GM10266 (cell line): Measurements from ENCODE around the gene MRPL51.
"Not testable (repeated sequence)": the region's sequence is repeated elsewhere in the genome, so short reads cannot be mapped to it uniquely, and the experiment has no call there.

Experiments used
- DNase-seq: peaks from one replicate; pipeline ENCODE4 v3.0.0; 2012; ENCODE audit errors: extremely low spot score
- TF ChIP-seq, protein P1 (sequence below): IDR thresholded peaks from 2 replicates; pipeline ENCODE4 v1.5.1; 2012; ENCODE audit warnings: mild to moderate bottlenecking, low read depth; ENCODE audit not compliant: control insufficient read depth, insufficient read depth; ENCODE audit errors: missing control alignments

MRPL51 gene

DNA sequence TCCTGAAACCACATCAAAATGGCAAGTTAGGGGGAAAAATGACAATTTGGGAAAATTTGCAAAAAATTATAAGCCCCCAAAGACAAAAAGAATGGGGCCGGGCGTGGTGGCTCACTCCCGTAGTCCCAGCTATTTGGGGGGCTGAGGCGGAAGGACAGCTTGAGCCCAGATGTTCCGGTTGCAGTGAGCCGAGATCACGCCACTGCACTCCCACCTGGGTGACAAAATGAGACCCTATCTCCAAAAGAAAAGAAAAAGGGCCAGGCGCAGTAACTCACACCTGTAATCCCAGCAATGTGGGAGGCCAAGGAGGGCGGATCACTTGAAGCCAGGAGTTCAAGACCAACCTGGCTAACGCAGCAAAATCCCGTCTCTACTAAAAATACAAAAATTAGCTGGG is 20.6 kb downstream of the MRPL51 start:
- TF ChIP-seq, protein P1, sequence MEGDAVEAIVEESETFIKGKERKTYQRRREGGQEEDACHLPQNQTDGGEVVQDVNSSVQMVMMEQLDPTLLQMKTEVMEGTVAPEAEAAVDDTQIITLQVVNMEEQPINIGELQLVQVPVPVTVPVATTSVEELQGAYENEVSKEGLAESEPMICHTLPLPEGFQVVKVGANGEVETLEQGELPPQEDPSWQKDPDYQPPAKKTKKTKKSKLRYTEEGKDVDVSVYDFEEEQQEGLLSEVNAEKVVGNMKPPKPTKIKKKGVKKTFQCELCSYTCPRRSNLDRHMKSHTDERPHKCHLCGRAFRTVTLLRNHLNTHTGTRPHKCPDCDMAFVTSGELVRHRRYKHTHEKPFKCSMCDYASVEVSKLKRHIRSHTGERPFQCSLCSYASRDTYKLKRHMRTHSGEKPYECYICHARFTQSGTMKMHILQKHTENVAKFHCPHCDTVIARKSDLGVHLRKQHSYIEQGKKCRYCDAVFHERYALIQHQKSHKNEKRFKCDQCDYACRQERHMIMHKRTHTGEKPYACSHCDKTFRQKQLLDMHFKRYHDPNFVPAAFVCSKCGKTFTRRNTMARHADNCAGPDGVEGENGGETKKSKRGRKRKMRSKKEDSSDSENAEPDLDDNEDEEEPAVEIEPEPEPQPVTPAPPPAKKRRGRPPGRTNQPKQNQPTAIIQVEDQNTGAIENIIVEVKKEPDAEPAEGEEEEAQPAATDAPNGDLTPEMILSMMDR, result no peak
- no peak for DNase-seq

DNA sequence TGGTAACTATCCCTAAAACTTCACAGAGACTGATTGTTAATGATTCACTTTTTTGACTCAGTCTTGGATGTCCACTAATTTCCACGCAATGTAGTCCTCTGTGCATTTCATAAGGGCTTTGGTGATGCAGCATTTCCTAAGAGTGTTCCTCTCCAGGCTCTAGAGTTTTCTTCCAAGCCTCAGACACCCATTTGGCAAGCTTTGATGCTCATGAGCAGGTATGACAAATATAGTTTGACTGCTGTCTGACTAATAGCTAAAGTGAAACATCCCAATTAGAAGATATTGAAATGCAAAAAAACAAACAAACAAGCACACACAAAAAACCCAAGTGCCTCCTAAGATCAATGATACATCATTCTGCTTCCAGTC is 21.1 kb downstream of the MRPL51 start:
- TF ChIP-seq, protein P1, result no peak
- DNase-seq, result peak; percentile 47

DNA sequence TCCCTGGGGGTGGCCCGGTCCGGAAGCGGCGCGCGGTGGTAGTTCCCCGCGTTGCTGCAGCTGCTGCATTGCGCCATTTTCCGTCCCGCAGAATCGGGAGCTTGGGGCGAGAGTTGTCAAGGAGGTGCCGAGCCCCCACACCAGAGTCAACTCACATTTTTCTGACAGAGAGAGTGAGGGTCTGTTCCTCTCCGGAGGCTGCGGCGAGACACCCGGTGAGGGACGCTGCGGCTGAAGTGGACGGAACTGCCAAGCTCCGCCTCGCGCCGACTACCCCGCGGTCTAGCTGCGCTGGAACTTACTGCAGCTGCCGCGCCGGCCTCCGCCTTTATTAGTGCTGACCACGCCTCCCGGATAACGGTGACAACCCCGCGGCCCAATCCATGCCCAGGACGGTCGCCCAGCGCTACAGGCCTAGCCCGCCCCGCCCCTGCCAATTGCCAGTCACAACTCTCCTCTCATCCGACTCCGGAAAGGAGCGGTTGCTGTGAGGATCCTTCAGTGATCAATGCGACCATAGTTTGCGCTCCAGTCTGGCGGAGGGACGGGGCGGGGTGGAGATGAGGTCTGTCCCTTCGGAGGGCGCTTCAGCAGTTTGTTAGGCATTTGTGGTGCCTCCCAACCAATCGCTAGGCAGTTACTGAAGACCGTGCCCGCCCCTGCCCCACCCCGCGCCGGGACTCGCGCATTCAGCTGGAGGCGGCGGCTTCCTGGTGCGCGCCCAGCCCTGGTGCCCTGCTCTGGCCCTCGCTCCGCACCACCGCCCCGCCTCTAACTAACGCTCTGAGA is 22.5 kb downstream of the MRPL51 start, which contains the start of gene VAMP1:
VAMP1 (minus strand) TSS at position 303 of the 789 bp plus-strand sequence; CDS start at position 157, 146 bp downstream.
- DNase-seq, result peak; percentile 97
- TF ChIP-seq, protein P1, result no peak

DNA sequence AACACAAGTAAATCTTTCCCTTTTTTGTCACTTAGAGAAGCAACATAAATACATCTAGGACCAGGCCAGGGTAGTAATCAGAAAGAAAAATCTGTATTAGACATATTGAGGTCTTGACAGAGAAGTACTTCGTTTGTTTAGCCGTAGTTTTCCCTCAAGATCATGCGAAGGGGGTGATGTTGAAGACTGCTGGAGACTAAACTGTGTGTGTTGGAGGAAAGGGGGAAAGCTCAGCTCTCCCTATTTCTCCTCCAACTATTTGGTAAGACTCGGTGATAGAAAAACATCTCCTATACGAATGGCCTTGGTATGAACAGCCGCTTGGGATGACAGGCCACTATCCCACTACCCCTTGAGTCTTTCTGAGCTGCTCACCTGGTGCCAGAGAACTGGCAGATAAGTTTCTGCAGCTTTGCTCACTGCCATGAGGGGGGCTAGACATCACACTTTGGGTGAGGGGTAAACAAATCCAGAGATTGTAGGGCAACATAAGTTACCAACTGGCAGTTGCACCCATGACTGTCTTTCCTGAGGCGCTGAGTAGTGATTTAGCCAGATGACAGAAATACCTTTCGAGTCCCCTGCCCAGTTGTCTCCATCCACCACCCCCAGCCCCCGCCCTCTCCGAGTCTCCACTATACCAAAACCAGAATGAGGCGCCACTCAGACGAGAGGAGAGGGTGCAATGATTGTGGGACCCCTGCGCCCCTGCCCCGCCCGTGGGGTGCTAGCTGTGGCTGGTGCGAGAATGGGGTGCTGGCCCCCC is 23.3 kb downstream of the MRPL51 start:
- DNase-seq, result no peak
- TF ChIP-seq, protein P1, result no peak

DNA sequence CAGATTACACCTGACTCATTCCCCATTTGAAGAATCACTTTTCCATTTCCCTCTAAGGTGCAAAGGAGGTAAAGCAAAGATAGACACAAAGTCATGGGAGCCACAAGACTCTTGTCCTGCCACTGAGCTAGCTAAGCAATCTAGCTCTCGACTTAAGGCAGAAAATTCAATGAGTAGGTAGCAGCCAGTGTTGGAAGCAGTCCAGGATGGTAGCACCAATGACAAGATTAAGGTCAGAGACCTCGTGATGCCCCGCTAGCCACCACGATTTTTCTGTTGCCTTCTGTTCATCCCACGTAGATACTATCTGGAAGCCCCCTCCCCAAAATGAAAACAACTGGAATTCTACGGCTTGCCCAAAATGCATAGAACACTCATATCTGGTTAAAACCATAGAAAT is 24.0 kb downstream of the MRPL51 start:
- no peak for DNase-seq
- TF ChIP-seq, protein P1, result no peak

DNA sequence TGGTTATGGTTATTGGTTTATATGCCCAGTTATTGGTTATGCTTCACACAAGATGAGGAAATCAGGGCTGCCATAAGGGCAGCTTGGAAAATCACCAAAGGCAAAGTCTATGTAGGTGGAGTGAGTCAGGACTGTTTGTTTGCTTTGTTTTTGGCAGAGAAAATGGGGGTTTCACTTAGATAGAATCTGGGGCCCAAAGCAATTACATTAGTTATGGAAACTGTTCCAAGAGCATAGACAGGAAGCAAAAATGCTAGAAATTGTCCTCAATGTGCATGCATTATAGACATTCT is 24.8 kb downstream of the MRPL51 start:
- no peak for DNase-seq
- TF ChIP-seq, protein P1, result no peak

DNA sequence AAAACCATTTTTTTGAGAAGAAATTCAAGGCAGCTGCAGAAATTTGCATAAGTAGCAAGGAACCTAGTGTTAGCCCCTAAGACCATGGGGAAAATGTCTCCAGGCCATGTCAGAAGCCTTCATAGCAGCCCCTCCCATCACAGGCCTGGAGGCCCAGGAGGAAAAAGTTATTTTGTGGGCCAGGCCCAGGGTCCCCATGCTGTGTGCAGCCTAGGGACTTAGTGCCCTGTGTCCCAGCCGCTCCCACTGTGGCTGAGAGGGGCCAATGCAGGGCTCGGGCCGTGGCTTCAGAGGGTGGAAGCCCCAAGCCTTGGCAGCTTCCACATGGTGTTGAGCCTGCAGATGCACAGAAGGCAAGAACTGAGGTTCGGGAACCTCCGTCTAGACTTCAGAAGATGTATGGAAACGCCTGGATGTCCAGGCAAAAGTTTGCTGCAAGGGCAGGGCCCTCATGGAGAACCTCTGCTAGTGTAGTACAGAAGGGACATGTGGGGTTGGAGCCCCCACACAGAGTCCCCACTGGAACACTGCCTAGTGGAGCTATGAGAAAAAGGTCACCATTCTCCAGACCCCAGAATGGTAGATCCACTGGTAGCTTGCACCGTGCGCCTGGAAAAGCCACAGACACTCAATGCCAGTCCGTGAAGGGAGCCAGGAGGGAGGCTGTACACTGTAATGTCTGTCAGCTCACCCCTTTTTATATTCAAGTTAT is 25.3 kb downstream of the MRPL51 start:
- DNase-seq, result not testable (repeated sequence)

DNA sequence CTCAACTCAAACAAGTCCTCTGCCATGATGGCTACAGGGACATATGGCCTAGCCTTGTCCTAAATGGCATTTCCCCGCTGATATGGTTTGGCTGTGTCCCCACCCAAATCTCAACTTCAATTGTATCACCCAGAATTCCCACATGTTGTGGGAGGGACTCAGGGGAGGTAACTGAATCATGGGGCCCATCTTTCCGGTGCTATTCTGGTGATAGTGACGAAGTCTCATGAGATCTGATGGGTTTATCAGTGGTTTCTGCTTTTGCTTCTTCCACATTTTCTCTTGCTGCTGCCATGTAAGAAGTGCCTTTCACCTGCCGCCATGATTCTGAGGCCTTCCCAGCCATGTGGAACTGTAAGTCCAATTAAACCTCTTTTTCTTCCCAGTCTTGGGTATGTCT is 26.3 kb downstream of the MRPL51 start:
- DNase-seq, result not testable (repeated sequence)
